Liver (tissue), 9 donors: ENCODE results near the gene CACNA2D1. TPM values are rescaled to one million over a fixed set of nuclear protein-coding genes. Genes with fewer than 3 reads are reported as not detected.

Source experiments
- DNase-seq: peaks from one replicate; pipeline ENCODE4 v3.0.0-alpha.2; 2017; ENCODE audit warnings: low spot score
- H3K27ac ChIP-seq, 2 donors: one replicate each; pipeline ENCODE4 v1.7.0; 2013; ENCODE audit warnings: inconsistent platforms in 2 of 2, low read length in 2 of 2, control low read depth in 1 of 2, low read depth in 1 of 2, mild to moderate bottlenecking in 1 of 2
- H3K27me3 ChIP-seq, 4 donors: one replicate each; pipeline versions ENCODE4 v1.6.1 to v1.7.0; 2013; ENCODE audit warnings: low read length in 3 of 4, inconsistent platforms in 1 of 4, mild to moderate bottlenecking in 1 of 4, moderate library complexity in 1 of 4; ENCODE audit not compliant: control insufficient read depth in 4 of 4, insufficient read depth in 4 of 4
- H3K36me3 ChIP-seq, 4 donors: one replicate each; pipeline versions ENCODE4 v1.6.1 to v1.7.0; 2013; ENCODE audit warnings: low read length in 3 of 4, mild to moderate bottlenecking in 3 of 4, low read depth in 1 of 4, moderate library complexity in 1 of 4; ENCODE audit not compliant: control insufficient read depth in 4 of 4, insufficient read depth in 3 of 4
- H3K4me1 ChIP-seq, 4 donors: one replicate each; pipeline versions ENCODE4 v1.6.1 to v1.7.0; 2013; ENCODE audit warnings: low read length in 3 of 4, mild to moderate bottlenecking in 3 of 4, moderate library complexity in 1 of 4; ENCODE audit not compliant: control insufficient read depth in 4 of 4, insufficient read depth in 4 of 4
- H3K4me3 ChIP-seq, 3 donors: one replicate each; pipeline versions ENCODE4 v1.6.1 to v1.7.0; 2013; ENCODE audit warnings: low read length in 3 of 3, control low read depth in 1 of 3, low read depth in 1 of 3, mild to moderate bottlenecking in 1 of 3
- H3K9ac ChIP-seq, 2 donors: one replicate each; pipeline ENCODE4 v1.7.0; 2013; ENCODE audit warnings: low read length in 2 of 2, mild to moderate bottlenecking in 2 of 2, moderate library complexity in 2 of 2, control low read depth in 1 of 2, low read depth in 1 of 2
- H3K9me3 ChIP-seq, 4 donors: one replicate each; pipeline versions ENCODE4 v1.6.1 to v1.7.0; 2013; ENCODE audit warnings: low read length in 3 of 4; ENCODE audit not compliant: control insufficient read depth in 4 of 4
- FOXA1 ChIP-seq: IDR thresholded peaks from 2 replicates; pipeline ENCODE4 v1.6.1; 2016; ENCODE audit warnings: antibody characterized with exemption
- FOXA2 ChIP-seq: IDR thresholded peaks from 2 replicates; pipeline ENCODE4 v1.6.1; 2016; ENCODE audit warnings: antibody characterized with exemption
- GABPA ChIP-seq, 2 donors: IDR thresholded peaks in 1 of 2; conservative IDR thresholded peaks in 1 of 2; 2 replicates each; pipeline ENCODE4 v1.6.1; 2016; ENCODE audit warnings: antibody characterized with exemption in 2 of 2, mild to moderate bottlenecking in 1 of 2, moderate library complexity in 1 of 2
- HNF4A ChIP-seq, 2 donors: conservative IDR thresholded peaks; 2 replicates each; pipeline ENCODE4 v1.6.1; 2016; ENCODE audit warnings: antibody characterized with exemption in 2 of 2, mild to moderate bottlenecking in 2 of 2
- HNF4G ChIP-seq: IDR thresholded peaks from 2 replicates; pipeline ENCODE4 v1.6.1; 2016; ENCODE audit warnings: antibody characterized with exemption
- JUND ChIP-seq, 2 donors: IDR thresholded peaks; 2 replicates each; pipeline ENCODE4 v1.6.1; 2016; ENCODE audit warnings: antibody characterized with exemption in 2 of 2
- NR2F2 ChIP-seq: IDR thresholded peaks from 2 replicates; pipeline ENCODE4 v1.6.1; 2016; ENCODE audit warnings: antibody characterized with exemption
- RXRA ChIP-seq, 2 donors: IDR thresholded peaks; 2 replicates each; pipeline ENCODE4 v1.6.1; 2017 to 2018; ENCODE audit warnings: antibody characterized with exemption in 2 of 2, mild to moderate bottlenecking in 1 of 2
- SP1 ChIP-seq: IDR thresholded peaks from 2 replicates; pipeline ENCODE4 v1.6.1; 2018; ENCODE audit warnings: antibody characterized with exemption, mild to moderate bottlenecking
- TAF1 ChIP-seq: conservative IDR thresholded peaks from 2 replicates; pipeline ENCODE4 v1.6.1; 2016; ENCODE audit warnings: antibody characterized with exemption, mild to moderate bottlenecking
- YY1 ChIP-seq: IDR thresholded peaks from 2 replicates; pipeline ENCODE4 v1.6.1; 2016; ENCODE audit warnings: antibody characterized with exemption, mild to moderate bottlenecking
- ZBTB33 ChIP-seq: IDR thresholded peaks from 2 replicates; pipeline ENCODE4 v1.6.1; 2016; ENCODE audit warnings: antibody characterized with exemption
- WGBS: extraction: QIAGEN DNeasy Blood & Tissue Kit; methylation state at CpG from one replicate; pipeline ENCODE4 v1.1.7; 2013; 5-methylcytosine and 5-hydroxymethylcytosine counted together
- polyA plus RNA-seq, 2 donors: library from polyadenylated mRNA; stranded (reverse) in 1 of 2; unstranded in 1 of 2; fragments of 200-250 nt in 1 of 2; fragments of >200 nt in 1 of 2; fragmentation: Nextera tagmentation in 1 of 2; extraction: Ambion mirVana in 1 of 2; gene quantifications; one replicate each; pipeline versions ENCODE4 v1.2.1 to v1.2.3, GENCODE V29; 2013 to 2015
- total RNA-seq, 2 donors: library from RNA; depleted of rRNA; stranded (reverse); fragments of >200 nt; gene quantifications; one replicate each; pipeline ENCODE4 v1.2.3, GENCODE V29; 2014
- TF ChIP-seq, protein P1 (sequence below): fragments of 150-350 bp; IDR thresholded peaks from 2 replicates; pipeline ENCODE4 v1.5.1; 2017; ENCODE audit warnings: improper control_type of control experiment, low read depth, low read length; ENCODE audit not compliant: missing input control
- TF ChIP-seq, protein P2 (sequence below): IDR thresholded peaks from 2 replicates; pipeline ENCODE4 v1.6.1; 2016; ENCODE audit warnings: antibody characterized with exemption
- TF ChIP-seq, protein P3 (sequence below): IDR thresholded peaks from 2 replicates; pipeline ENCODE4 v1.6.1; 2016; ENCODE audit warnings: antibody characterized with exemption
- donor health status: healthy.
- donor health status: healthy.
- donor health status: healthy.
- donor health status: healthy.
- donor health status: healthy.

The CACNA2D1 gene
- total and polyA plus RNA-seq, 4 donors: 0.42 to 2.3 (median 0.94) TPM

- no peaks in the 10 kb centered on the region for H3K36me3 ChIP-seq
- H3K27me3 ChIP-seq: no peaks in the 10 kb centered on the region
- no peak for DNase-seq
- H3K27ac ChIP-seq: no peak overlapping the region
- 68% methylated on average over 3 of the region's 3 CpGs for WGBS
- no peaks in the 10 kb centered on the region for H3K9me3 ChIP-seq
- H3K9ac ChIP-seq: no peak overlapping the region
- H3K4me3 ChIP-seq: no peak overlapping the region
- no peaks in the 10 kb centered on the region for H3K4me1 ChIP-seq
- TF ChIP-seq ZBTB33: no peak
These were observed 29.2 kb downstream of the CACNA2D1 start for GRCh38 chr7:82414389-82414788.

DNA sequence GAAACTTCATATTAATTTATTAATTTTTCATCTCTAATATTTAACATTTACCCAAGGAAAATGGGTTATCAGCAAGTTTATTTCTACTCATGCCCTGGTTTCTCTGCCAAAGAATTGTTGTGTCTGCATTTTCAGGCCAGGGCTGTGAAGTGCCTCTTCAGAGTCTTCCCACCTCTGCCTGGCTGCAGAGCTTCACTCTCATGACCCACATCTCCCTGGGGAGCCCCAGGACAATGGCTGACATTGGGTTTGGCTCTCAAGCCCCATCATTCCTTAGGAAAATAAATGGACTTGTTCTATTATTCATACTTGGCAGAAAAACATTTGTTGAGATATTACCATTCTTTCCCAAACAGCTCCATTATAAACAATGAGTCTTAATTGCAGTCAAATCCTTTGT, 30.3 kb downstream of the CACNA2D1 start:
- no peaks in the 10 kb centered on the region for H3K9me3 ChIP-seq
- no peak overlapping the region for H3K4me3 ChIP-seq
- no peak for DNase-seq
- H3K9ac ChIP-seq: no peak overlapping the region
- TF ChIP-seq HNF4A (conservative IDR thresholded peaks at IDR 0.05) (no peak), GABPA (IDR thresholded peaks at IDR 0.05 in 1 of 2, conservative IDR thresholded peaks at IDR 0.05 in 1 of 2) (no peak), TAF1 (no peak), JUND (IDR thresholded peaks at IDR 0.05) (no peak), NR2F2 (no peak), SP1 (no peak), FOXA2 (no peak), RXRA (IDR thresholded peaks at IDR 0.05) (no peak), YY1 (no peak)
- TF ChIP-seq, protein P1, sequence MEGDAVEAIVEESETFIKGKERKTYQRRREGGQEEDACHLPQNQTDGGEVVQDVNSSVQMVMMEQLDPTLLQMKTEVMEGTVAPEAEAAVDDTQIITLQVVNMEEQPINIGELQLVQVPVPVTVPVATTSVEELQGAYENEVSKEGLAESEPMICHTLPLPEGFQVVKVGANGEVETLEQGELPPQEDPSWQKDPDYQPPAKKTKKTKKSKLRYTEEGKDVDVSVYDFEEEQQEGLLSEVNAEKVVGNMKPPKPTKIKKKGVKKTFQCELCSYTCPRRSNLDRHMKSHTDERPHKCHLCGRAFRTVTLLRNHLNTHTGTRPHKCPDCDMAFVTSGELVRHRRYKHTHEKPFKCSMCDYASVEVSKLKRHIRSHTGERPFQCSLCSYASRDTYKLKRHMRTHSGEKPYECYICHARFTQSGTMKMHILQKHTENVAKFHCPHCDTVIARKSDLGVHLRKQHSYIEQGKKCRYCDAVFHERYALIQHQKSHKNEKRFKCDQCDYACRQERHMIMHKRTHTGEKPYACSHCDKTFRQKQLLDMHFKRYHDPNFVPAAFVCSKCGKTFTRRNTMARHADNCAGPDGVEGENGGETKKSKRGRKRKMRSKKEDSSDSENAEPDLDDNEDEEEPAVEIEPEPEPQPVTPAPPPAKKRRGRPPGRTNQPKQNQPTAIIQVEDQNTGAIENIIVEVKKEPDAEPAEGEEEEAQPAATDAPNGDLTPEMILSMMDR: no peak
- TF ChIP-seq, protein P2, sequence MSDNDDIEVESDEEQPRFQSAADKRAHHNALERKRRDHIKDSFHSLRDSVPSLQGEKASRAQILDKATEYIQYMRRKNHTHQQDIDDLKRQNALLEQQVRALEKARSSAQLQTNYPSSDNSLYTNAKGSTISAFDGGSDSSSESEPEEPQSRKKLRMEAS: no peak
- TF ChIP-seq, protein P3, sequence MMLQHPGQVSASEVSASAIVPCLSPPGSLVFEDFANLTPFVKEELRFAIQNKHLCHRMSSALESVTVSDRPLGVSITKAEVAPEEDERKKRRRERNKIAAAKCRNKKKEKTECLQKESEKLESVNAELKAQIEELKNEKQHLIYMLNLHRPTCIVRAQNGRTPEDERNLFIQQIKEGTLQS: no peak
- no peaks in the 10 kb centered on the region for H3K27me3 ChIP-seq
- H3K27ac ChIP-seq: no peak overlapping the region
- no peaks in the 10 kb centered on the region for H3K4me1 ChIP-seq
- no peaks in the 10 kb centered on the region for H3K36me3 ChIP-seq

- Histone ChIP-seq H3K27me3 (no peaks in the 10 kb centered on the region), H3K9ac (no peak overlapping the region), H3K9me3 (no peaks in the 10 kb centered on the region), H3K4me3 (no peak overlapping the region), H3K27ac (no peak overlapping the region), H3K4me1 (no peaks in the 10 kb centered on the region), H3K36me3 (no peaks in the 10 kb centered on the region)
- no peak for TF ChIP-seq HNF4G
- TF ChIP-seq, protein P3: no peak
- no peak for TF ChIP-seq YY1
- no peak for TF ChIP-seq HNF4A (conservative IDR thresholded peaks at IDR 0.05)
- TF ChIP-seq FOXA1: no peak
- no peak for TF ChIP-seq TAF1
- no peak for TF ChIP-seq SP1
- no peak for TF ChIP-seq ZBTB33
- TF ChIP-seq GABPA (IDR thresholded peaks at IDR 0.05 in 1 of 2, conservative IDR thresholded peaks at IDR 0.05 in 1 of 2): no peak
- no peak for TF ChIP-seq RXRA (IDR thresholded peaks at IDR 0.05)
- DNase-seq: no peak
- WGBS: 60% methylated on average over 2 of the region's 2 CpGs
These were observed 31.8 kb downstream of the CACNA2D1 start for GRCh38 chr7:82411732-82412131.
